Measurements from ENCODE around the gene KCNIP2. TPM values are rescaled to one million over a fixed set of nuclear protein-coding genes. Genes with fewer than 3 reads are reported as not detected.

Gene KCNIP2
- total and polyA plus RNA-seq, 2 of the 13 experiments (the other 11 are each of a cell fraction or from before 2014, with no cell fraction given): 0.42 to 0.70 TPM

DNA sequence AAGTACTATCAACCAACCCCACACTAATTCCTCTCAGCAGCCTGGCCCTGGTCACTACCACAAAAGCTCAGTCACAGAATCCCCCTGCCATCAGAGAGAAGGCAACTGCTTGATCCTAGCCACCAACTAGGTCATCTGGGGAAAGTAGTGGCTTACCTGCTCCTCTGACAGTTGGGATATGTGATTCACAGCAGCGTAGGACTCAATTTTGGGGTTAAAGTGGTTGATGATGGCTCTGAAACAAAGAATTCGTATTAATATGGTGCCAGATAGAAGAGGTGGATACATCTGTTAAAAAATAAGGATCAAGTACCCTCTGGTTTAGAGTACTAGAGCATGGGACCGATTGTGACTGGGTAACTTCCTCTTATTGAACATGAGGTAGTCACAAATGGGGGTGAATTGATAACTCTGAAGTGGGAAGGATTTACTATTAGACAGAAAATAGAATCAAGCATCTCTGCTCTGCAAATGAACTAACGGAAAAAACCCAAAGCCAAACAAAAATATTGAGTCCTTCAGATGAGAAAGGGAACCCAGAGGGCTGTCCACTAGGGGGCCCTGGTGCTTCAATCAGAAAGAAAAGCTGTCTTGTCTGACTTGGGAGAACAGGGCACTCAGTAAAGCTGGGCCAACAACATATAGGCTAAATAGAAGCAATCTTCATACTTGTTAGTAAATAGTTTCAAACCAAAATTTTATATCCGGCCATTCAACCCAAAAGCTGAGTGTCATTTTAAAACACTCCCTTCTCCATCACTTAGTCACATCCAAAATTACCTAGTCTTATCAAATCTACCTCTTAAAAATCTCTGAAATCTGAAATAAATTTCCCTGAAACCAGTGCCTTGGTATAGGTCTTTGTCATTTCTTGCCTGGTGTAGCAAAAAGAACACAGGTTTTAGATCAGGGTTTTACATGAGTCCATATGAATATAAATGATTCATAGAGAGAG is 45.9 kb upstream of the KCNIP2 start:
- Histone ChIP-seq H3K9ac (ENCODE audit: insufficient read depth, low read depth, low read length) (no peak overlapping the region), H3K79me2 (ENCODE audit: insufficient read depth, low read length) (no peaks in the 10 kb centered on the region), H3K4me1 (ENCODE audit: insufficient read depth, low read length) (peaks cover 9% of the 10 kb centered on the region), H4K20me1 (ENCODE audit: insufficient read depth, low read length) (no peaks in the 10 kb centered on the region; the same call in 1 of the 2 replicates), H2AFZ (ENCODE audit: low read length) (no peak overlapping the region), H3K4me2 (ENCODE audit: low read depth, low read length) (no peak overlapping the region), H3K9me3 (ENCODE audit: low read length) (no peaks in the 10 kb centered on the region), H3K36me3 (replicated peaks in 1 of 2; ENCODE audit: control insufficient read depth in 1 of 2, insufficient read depth in 2 of 2, low read length in 2 of 2) (peaks cover 5 to 9% of the 10 kb centered on the region in 2 experiments; a peak in 4 of 5 replicates), H3K4me3 (replicated peaks in 1 of 3; ENCODE audit: insufficient read depth in 1 of 3, low read depth in 2 of 3, low read length in 3 of 3) (no peak overlapping the region), H3K27me3 (ENCODE audit: control insufficient read depth in 1 of 2, insufficient read depth in 2 of 2, low read length in 2 of 2) (no peaks in the 10 kb centered on the region), H3K27ac (ENCODE audit: extremely low read length, insufficient read depth, low read length) (no peak overlapping the region)
- peak; percentile 83 for ATAC-seq
- WGBS (ENCODE audit: low lambda C conversion rate): 67% methylated on average over 5 of the region's 5 CpGs
- POLR2A ChIA-PET: no interaction called here
- BruUV-seq (replicated peaks): no TSS peak
- peak; percentile 64 for DNase-seq (ENCODE audit: low spot score)
- CTCF ChIA-PET (ENCODE audit: low intra/inter-chr PET ratio, low total read pairs): interaction anchor here (1.7 kb wide), 1 partner anchor 120 kb away, joined by 30 read pairs; no protein-coding TSS in a partner anchor
- FAIRE-seq: peak; percentile 75
- intact Hi-C loops (cut with micrococcal nuclease; ENCODE audit: unreplicated experiment) (loop anchor here (1.0 kb wide), 2 partner anchors 120 to 184 kb away; no protein-coding TSS in a partner anchor), in situ Hi-C loops (cut with HindIII; ENCODE audit: extremely low pct_ligation_motif_present, low pct_unique_long_range_greater_than_20kb) (no loop called here)
- TF ChIP-seq SMC3 (IDR thresholded peaks at IDR 0.05; ENCODE audit: low read length) (peak; percentile 80), ZNF468 (CRISPR knock-in tag; IDR thresholded peaks at IDR 0.05) (no peak), STAG1 (CRISPR knock-in tag; IDR thresholded peaks at IDR 0.05) (peak; percentile 72), ZFYVE20 (CRISPR knock-in tag; IDR thresholded peaks at IDR 0.05; ENCODE audit: borderline replicate concordance, low read depth) (no peak), ELF1 (CRISPR knock-in tag; IDR thresholded peaks at IDR 0.05) (no peak), FOXJ3 (CRISPR knock-in tag; IDR thresholded peaks at IDR 0.05; ENCODE audit: borderline replicate concordance) (no peak)
- TF ChIP-seq, protein P1, sequence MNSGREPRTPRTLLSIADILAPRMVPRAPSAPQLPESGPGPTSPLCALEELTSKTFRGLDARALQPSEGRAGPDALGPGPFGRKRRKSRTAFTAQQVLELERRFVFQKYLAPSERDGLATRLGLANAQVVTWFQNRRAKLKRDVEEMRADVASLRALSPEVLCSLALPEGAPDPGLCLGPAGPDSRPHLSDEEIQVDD (CRISPR knock-in tag; IDR thresholded peaks at IDR 0.05; ENCODE audit: borderline replicate concordance): no peak
- TF ChIP-seq, protein P2, sequence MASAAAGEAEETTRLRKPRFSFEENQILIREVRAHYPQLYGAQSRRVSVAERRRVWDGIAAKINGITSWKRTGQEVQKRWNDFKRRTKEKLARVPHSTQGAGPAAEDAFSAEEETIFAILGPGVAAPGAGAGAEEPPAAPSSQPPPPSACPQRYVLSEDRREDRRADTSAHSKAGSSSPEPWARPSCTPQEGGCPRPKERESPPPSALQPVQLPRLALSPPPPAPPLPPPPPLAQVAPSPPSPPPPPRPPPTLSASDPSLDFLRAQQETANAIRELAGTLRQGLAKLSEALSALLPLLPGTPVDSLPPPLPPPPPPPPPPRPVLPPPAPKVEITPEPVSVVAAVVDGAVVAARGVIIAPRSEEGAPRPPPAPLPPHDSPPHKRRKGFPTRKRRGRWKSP (CRISPR knock-in tag; IDR thresholded peaks at IDR 0.05): no peak
- TF ChIP-seq, protein P3, sequence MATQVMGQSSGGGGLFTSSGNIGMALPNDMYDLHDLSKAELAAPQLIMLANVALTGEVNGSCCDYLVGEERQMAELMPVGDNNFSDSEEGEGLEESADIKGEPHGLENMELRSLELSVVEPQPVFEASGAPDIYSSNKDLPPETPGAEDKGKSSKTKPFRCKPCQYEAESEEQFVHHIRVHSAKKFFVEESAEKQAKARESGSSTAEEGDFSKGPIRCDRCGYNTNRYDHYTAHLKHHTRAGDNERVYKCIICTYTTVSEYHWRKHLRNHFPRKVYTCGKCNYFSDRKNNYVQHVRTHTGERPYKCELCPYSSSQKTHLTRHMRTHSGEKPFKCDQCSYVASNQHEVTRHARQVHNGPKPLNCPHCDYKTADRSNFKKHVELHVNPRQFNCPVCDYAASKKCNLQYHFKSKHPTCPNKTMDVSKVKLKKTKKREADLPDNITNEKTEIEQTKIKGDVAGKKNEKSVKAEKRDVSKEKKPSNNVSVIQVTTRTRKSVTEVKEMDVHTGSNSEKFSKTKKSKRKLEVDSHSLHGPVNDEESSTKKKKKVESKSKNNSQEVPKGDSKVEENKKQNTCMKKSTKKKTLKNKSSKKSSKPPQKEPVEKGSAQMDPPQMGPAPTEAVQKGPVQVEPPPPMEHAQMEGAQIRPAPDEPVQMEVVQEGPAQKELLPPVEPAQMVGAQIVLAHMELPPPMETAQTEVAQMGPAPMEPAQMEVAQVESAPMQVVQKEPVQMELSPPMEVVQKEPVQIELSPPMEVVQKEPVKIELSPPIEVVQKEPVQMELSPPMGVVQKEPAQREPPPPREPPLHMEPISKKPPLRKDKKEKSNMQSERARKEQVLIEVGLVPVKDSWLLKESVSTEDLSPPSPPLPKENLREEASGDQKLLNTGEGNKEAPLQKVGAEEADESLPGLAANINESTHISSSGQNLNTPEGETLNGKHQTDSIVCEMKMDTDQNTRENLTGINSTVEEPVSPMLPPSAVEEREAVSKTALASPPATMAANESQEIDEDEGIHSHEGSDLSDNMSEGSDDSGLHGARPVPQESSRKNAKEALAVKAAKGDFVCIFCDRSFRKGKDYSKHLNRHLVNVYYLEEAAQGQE (IDR thresholded peaks at IDR 0.05; ENCODE audit: borderline replicate concordance in 1 of 2, low read depth in 1 of 2, low read length in 2 of 2): no peak
- TF ChIP-seq, protein P4, sequence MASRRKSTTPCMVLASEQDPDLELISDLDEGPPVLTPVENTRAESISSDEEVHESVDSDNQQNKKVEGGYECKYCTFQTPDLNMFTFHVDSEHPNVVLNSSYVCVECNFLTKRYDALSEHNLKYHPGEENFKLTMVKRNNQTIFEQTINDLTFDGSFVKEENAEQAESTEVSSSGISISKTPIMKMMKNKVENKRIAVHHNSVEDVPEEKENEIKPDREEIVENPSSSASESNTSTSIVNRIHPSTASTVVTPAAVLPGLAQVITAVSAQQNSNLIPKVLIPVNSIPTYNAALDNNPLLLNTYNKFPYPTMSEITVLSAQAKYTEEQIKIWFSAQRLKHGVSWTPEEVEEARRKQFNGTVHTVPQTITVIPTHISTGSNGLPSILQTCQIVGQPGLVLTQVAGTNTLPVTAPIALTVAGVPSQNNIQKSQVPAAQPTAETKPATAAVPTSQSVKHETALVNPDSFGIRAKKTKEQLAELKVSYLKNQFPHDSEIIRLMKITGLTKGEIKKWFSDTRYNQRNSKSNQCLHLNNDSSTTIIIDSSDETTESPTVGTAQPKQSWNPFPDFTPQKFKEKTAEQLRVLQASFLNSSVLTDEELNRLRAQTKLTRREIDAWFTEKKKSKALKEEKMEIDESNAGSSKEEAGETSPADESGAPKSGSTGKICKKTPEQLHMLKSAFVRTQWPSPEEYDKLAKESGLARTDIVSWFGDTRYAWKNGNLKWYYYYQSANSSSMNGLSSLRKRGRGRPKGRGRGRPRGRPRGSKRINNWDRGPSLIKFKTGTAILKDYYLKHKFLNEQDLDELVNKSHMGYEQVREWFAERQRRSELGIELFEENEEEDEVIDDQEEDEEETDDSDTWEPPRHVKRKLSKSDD (CRISPR knock-in tag; IDR thresholded peaks at IDR 0.05; ENCODE audit: low read depth): no peak
- TF ChIP-seq, protein P5, sequence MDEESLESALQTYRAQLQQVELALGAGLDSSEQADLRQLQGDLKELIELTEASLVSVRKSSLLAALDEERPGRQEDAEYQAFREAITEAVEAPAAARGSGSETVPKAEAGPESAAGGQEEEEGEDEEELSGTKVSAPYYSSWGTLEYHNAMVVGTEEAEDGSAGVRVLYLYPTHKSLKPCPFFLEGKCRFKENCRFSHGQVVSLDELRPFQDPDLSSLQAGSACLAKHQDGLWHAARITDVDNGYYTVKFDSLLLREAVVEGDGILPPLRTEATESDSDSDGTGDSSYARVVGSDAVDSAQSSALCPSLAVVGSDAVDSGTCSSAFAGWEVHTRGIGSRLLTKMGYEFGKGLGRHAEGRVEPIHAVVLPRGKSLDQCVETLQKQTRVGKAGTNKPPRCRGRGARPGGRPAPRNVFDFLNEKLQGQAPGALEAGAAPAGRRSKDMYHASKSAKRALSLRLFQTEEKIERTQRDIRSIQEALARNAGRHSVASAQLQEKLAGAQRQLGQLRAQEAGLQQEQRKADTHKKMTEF (CRISPR knock-in tag; IDR thresholded peaks at IDR 0.05): no peak
